DMS114 treated with DMSO at 0.1 percent for 48 hours (cell line): ENCODE measurements around the gene LDOC1.
A peak's percentile ranks its signal among the peaks of the same experiment; 100 is the strongest.
"Not testable (repeated sequence)": the region's sequence is repeated elsewhere in the genome, so short reads cannot be mapped to it uniquely, and the experiment has no call there.

Experiments used
- DNase-seq: peaks from one replicate; lab custom pipeline; 2025; ENCODE audit not compliant: unreplicated experiment; lab: John Stamatoyannopoulos, UW

The LDOC1 gene

DNA sequence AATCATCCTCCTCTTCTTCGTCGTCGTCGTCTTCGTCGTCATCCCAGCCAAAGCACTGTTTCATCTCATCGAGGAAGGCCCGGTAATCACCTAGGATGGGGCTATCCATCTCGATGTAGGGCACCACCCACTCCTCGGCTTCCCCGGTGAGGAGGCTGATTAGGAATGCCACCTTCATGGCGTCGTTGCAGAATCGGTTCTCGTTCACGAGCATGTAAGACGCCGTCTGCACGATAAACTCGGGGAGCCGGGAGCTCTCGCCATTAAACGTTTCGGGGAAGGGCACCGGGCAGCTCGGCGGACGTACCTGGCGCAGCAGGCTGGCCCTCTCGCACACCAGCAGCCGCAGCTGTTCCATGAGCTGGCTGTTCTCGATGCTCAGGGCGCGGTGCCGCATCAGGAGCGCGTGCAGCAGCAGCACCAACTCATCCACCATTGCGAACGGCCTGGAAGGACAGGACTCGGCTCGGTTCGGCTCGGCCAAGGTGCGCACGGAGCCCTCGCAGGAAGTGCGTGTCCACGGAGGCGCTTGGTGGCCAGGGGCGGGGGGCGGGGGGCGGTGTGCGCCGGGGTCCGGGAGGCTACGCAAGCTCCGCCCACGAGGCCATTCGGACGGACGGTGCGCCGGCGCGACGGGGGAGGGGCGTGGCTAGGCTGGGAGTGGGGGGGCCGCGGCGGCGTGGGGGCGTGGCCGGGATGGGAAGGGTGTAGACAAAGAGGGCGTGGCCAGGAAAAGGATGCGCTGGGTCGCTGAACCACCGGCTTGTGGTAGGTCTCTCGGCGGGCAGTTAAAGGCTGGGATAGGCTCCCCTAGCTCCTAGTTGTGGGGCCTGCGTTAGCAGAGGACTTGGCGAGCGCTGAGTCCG, at the start of gene LDOC1:
Gene LDOC1 (minus strand): TSS at position 544 of the 866 bp plus-strand sequence. CDS start 108 bp downstream, at position 436.
- peak; percentile 23 for DNase-seq

DNA sequence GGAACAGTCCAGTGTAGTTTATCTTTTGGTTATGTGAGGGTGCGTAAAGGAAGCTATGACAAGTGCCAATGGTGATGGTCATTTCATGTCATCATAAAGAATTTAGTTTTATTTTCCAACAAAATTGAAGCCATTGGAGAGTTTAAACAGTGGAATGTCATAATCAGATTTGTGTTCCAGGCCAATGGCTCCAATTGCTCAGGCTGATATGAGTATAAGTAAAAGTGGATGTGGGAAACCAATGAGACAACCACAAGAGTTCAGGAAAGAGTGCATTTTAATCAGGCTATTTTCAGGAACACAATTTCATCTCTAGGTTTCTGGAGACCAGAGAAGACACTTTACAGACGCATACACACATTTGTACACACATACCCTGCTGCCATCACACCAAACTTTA, 44.7 kb upstream of the LDOC1 start:
- DNase-seq, result no peak

DNA sequence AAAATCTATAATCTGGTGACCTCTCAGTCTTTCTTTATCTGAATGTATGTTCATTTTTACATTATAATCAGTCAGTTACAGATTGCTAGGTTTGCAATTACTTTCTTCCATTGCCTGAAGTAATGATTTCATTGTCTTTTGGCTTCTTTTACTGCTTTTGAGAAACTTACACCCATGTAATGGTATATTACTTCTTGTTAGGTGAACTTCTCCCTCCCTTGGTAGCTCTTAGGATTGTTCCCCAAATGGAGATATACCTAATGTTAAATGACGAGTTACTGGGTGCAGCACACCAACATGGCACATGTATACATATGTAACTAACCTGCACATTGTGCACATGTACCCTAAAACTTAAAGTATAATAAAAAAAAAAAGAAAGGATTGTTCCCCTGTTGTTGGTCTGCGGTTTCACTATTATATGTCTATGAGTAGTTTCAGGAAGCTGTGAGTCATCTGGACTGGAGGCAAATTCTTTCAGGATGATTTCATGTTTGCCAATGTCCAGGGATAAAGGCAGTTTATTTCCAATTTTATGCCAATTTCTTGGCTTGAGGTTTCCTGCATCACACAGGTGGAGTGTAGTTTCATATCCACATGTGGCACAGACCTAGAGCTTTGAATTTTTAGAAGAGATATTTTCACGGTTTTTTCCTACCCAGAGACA, 43.5 kb upstream of the LDOC1 start:
- DNase-seq, result no peak

DNA sequence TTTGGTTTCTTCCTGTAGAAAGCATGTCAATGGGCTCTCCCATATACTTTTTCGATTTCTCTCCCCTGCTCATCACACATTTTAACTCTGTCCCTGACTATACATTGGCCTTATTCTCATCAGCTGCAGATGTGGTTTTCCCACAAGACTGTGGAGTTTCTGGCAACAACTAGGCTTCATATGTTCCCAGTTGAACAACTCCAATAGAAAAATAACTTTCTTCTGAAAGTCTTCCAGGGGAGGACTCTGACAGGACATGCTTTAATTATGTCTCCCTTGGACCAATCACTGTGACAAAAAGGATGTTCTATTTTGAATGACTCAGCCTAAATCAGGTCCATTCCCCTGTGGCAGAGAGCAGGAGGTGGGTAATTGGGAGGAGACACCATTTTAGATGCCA, 37.3 kb upstream of the LDOC1 start:
- no peak for DNase-seq

DNA sequence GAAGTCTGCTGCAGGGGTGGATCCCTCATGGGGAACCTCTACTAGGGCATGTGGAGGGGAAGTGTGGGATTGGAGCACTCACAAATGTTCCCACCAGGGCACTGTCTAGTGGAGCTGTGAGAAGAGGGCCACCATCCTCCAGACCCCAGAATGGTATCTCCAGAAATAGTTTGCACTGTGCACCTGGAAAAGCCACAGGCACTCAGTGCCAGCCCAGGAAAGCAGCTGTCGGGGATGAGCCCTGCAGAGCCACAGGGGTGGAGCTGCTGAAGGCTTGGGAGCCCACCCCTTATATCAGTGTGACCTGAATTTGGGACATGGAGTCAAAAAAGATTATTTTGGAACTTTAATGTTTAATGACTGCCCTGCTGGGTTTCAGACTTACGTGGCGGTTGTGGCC, 25.0 kb upstream of the LDOC1 start:
- DNase-seq, result no peak

DNA sequence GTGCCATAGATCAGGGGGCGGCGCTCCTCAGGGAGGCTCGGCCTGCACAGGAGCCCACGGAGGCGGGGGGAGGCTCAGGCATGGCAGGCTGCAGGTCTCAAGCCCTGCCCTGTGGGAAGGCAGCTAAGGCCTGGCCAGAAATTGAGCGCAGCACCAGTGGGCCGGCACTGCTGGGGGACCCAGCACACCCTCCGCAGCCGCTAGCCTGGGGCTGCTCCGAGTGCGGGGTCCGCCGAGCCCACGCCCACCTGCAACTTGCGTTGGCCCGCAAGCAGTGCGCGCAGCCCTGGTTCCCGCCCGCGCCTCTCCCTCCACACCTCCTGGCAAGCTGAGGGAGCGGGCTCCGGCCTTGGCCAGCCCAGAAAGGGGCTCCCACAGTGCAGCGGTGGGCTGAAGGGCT, 11.6 kb upstream of the LDOC1 start:
- not testable (repeated sequence) for DNase-seq

DNA sequence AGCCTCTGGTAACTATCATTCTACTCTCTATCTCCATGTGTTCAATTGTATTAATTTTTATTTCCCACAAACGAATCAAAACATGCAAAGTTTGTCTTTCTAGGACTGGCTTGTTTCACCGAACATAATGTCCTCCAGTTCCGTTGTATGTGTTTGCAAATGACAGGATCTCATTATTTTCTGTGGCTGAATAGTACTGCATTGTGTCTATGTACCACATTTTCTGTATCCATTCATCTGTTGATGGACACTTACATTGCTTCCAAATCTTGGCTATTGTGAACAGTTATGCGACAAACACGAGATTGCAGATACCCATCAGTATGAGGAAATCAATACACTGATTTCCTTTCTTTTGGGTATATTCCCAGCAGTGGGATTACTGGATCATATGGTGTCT, 8.4 kb upstream of the LDOC1 start:
- no peak for DNase-seq

DNA sequence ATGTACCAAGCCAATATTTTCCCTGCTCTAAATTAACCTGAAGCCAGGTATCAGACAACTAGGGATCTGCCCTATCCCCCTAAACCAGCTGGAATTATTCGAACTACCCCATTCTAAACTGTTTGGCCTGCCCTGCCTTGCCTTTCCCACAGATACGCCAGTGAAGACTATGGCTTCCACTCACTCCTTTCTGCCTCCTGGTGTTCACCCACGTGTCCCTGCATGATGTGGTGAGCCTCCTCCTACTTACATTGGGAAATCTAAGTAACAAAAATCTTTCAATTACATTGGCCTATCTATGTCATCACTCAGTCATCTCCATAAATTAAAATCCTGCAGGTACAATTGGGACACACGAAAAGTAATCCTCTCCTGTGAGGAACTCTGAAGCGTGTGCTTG, 6.1 kb upstream of the LDOC1 start:
- no peak for DNase-seq

DNA sequence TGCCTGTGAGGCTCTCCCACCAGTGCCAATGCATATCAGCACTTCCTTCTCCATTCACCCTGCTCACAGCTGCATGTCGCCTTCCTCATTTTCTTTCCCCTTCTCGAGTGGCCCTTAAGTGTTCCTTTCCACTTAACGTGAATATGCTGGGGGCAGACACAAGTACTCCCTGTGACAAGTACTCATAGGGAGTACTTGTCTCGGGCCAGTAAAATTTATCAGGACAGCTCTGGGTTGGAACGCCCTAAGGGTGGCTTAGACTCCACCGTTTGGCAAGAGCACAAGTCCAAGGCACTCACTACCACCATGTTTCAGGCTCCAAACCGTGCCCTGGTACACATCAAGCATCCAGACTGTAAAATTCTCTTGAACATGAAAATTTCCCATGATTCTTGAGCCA, 3.9 kb upstream of the LDOC1 start:
- DNase-seq, result no peak

DNA sequence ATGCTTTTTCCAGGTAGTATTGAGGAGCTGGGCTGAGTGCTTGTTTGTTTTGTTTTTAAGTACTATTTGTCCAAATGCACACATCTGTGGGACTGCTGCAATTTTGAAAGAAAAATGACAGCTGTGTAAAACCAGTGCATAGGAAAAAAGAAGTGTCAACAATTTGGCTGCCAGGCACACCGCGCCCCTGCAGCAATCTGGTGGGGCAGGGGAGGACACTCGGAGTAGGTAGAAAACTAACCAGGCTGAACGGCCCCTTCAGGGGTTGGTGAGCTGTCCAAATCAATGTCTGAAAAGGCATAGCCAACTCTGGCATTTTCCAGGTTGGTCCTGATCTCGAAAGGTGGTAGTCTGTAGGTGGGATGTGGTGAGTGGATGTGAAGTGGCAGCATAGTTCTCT, 1.1 kb downstream of the LDOC1 start:
- no peak for DNase-seq

DNA sequence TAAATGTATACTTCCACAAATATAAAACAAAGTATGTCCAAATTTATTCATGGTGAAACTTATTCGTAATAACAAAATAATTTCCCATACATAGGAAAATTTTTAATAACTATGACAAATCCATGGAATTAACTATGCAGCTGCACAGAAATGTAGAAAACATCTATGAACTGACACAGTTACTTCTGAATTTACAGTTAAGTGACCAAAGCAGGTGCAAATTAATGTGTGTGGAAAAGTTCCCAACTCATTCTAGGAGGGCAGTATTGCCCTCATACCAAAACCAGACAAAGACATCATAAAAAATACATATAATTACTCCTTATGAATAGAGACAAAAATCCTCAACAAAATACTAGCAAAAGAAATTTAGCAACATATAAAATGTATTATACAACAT, 12.5 kb downstream of the LDOC1 start:
- DNase-seq, result no peak

DNA sequence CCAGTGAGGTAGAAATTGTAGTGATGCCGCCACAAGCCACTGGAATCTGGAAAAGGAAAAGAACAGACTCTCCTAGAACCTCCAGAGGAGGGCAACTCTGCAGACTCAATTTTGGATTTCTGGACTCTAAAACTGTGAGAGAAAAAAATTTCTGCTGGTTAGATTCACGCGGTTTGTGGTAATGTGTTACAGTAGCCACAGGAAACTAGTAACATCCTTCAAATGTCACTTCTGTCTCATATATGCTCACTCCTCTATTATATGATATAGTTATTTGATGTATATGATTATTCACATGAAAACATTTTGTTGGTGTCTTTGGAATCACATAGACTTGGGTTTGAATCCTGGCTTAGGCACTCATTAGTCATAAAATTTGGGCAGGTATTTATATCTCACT, 18.8 kb downstream of the LDOC1 start:
- DNase-seq, result no peak

DNA sequence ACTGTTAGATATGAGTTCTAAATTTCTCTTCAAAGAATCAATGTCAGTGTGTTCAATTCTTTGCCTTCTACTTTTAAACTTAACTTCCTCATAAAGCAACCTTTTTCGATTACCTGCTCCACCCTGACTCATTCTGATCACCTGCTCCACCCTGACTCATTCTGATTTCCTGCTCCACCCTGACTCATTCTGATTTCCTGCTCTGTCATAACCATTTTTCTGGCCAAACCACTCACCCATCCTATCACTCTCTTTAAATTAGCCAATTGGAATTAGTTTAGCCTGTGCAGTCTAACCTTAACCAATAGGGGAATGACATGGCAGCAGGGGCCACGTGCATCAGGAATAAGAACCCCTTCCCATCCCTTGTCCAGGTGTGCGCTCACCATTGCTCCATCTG, 21.7 kb downstream of the LDOC1 start:
- DNase-seq, result not testable (repeated sequence)

DNA sequence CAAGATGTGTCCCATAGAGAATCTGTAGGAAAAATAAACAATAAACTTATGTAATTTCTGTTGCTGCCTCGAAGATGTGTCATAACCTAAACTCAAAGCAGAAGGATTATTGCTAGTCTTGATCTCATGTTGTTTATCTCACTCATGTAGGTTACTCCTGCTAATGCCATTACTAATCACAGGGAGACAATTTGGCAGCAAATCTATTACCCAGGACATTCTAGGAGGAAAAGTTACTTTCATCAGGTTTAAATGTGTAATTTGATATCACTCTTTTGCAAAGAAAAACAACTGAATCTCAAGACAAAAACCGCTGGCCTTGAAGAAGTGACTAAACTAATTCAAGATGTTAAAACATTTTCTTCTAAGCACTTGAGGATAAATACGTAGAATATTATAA, 34.0 kb downstream of the LDOC1 start:
- DNase-seq, result no peak

DNA sequence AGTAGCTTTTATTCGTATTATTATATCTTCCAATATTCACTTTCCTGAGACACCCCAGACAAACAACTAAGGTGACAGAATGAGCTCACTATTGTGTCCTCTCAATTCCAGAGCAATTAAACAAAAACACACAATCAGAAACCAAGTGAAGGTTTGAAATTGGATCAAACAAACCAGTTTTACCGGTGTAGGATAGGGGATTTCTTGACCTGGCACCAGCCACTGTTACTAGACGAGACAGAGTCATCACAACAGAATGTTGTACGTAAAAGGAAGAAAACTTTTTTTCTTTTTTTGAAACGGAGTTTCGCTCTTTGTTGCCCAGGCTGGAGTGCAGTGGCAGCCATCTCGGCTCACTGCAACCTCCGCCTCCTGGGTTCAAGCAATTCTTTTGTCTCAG, 43.7 kb downstream of the LDOC1 start:
- DNase-seq, result no peak

DNA sequence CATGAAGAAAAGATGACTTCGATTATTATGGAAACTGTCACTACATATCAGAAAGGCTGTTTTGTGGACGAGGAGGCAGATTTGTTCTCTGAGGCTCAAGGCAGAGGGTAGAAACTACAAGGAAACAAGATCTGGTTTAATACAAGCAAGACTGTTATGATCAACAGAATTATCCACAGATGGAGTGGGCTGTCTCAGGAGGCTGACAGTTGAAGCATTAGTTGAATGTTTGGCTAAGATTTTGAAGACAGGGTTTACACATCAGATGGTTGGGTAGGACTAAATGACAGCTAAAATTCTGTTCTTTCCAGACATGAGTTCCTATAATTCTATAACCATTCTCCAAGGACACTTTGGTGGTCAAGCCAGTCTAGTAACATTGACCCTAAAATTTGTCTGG, 49.8 kb downstream of the LDOC1 start:
- DNase-seq, result no peak
